ENCODE results near the gene UBE2G1. TPM values are rescaled to one million over a fixed set of nuclear protein-coding genes. Genes with fewer than 3 reads are reported as not detected.

UBE2G1 gene
- total RNA-seq, 2 donors from 2014 or later: 39.5 to 58.5 TPM

DNA sequence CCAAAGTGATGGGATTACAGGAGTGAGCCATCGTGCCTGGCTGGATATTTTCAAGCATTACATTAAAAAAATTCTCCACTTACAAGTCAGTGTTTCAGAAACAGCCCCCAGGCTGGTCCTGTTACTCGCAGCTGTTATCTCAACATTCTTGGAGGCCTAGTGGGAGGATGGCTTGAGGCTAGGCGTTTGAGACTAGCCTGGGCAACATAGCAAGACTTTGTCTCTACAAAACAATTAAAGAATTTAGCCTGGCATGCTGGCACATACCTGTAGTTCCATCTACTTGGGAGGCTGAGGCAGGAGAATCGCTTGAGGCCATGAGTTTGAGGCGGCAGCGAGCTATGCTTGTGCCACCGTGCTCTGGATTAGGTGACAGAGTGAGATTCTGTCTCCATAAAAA is 40.7 kb upstream of the UBE2G1 start:
- Histone ChIP-seq H3K4me1 (no peaks in the 10 kb centered on the region), H3K27me3 (no peaks in the 10 kb centered on the region), H3K27ac (no peak overlapping the region), H3K9me3 (no peaks in the 10 kb centered on the region), H3K36me3 (no peaks in the 10 kb centered on the region), H3K4me3 (no peak overlapping the region)
- no peak for DNase-seq (ENCODE audit: low spot score)
- TF ChIP-seq, protein P1, sequence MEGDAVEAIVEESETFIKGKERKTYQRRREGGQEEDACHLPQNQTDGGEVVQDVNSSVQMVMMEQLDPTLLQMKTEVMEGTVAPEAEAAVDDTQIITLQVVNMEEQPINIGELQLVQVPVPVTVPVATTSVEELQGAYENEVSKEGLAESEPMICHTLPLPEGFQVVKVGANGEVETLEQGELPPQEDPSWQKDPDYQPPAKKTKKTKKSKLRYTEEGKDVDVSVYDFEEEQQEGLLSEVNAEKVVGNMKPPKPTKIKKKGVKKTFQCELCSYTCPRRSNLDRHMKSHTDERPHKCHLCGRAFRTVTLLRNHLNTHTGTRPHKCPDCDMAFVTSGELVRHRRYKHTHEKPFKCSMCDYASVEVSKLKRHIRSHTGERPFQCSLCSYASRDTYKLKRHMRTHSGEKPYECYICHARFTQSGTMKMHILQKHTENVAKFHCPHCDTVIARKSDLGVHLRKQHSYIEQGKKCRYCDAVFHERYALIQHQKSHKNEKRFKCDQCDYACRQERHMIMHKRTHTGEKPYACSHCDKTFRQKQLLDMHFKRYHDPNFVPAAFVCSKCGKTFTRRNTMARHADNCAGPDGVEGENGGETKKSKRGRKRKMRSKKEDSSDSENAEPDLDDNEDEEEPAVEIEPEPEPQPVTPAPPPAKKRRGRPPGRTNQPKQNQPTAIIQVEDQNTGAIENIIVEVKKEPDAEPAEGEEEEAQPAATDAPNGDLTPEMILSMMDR (IDR thresholded peaks at IDR 0.05): no peak

DNA sequence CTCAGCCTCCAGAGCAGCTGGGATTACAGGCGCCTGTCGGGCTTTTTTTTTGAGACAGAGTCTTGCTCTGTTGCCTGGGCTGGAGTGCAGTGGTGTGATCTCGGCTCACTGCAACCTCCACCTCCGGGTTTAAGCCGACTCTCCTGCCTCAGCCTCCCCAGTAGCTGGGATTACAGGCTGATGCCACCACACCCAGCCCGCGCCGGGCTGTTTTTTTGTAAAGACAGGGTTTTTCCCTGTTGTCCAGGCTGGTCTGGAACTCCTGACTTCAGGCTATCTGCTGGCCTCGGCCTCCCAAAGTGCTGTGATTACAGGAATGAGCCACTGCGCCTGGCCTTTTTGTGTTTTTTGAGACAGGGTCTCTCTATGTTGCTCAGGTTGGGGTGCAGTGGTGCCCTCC is 39.9 kb upstream of the UBE2G1 start:
- H3K4me1 ChIP-seq: no peaks in the 10 kb centered on the region
- H3K4me3 ChIP-seq: no peak overlapping the region
- TF ChIP-seq, protein P1 (IDR thresholded peaks at IDR 0.05): no peak
- H3K36me3 ChIP-seq: no peaks in the 10 kb centered on the region
- no peaks in the 10 kb centered on the region for H3K9me3 ChIP-seq
- no peaks in the 10 kb centered on the region for H3K27me3 ChIP-seq
- no peak for DNase-seq (ENCODE audit: low spot score)
- no peak overlapping the region for H3K27ac ChIP-seq

DNA sequence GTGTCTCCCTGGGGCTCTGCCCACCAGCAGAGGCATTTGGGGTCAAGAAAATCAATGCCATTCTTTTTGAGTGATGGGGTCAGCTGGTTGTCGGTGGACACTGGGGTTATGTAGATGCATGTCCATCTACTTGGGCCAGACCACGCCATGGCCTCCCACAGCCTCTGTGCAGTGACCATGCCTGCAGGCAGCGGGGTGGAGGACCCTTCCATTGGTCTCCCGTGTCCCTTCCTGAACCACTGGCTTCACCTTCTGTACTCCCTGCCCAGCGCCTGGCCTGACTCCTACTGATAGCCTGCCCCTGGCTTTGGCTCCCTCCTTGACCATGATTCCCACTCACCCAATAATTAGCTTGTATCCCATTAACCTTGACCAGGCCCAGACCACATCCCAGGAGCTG is 39.2 kb upstream of the UBE2G1 start:
- no peaks in the 10 kb centered on the region for H3K36me3 ChIP-seq
- no peaks in the 10 kb centered on the region for H3K4me1 ChIP-seq
- no peaks in the 10 kb centered on the region for H3K27me3 ChIP-seq
- DNase-seq (ENCODE audit: low spot score): no peak
- TF ChIP-seq, protein P1 (IDR thresholded peaks at IDR 0.05): no peak
- no peak overlapping the region for H3K27ac ChIP-seq
- H3K9me3 ChIP-seq: no peaks in the 10 kb centered on the region
- H3K4me3 ChIP-seq: no peak overlapping the region

DNA sequence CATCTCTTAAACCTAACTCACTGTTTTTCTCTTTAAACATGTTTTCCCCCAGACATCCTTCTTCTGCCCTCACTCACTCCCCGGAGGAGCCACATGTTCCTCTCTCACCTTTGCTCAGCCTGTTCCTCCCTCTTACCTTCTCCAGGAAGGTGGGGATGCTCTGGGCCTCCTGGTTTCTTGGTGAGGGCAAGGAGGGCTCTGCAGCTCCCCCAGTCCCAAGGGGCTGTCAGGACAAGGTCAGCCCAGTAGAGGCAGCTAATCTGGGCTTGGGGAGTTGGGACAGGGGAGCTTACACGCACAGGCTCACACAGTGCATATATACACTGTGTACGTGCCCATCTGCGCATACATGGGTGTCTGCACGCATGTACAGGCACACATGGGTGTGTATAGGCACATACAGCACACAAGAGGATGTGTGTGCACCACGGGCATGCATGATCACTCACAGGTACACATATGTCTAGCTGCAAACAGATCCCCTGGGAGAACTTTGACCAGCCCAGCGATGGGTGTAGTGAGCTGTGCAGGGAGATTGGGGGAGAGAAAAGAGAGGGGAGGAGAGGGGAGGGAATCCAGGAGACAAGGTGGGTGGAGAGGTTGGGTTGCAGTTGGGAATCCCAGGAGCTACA is 38.7 kb upstream of the UBE2G1 start:
- H3K4me1 ChIP-seq: no peaks in the 10 kb centered on the region

DNA sequence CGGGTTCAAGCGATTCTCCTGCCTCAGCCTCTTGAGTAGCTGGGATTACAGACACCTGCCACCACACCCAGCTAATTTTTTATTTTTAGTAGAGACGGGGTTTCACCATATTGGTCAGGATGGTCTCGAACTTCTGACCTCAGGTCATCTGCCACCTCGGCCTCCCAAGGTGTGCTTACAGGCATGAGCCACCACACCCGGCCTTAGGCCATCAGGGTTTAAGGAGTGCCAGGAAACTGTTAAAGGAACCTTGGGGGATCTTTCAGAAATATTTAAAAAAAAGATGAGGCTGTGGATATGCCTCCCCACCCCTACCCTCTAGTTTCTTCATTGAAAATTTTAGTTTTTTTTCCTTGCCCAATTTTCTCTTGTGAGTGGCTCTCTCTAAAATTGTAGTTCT is 31.4 kb upstream of the UBE2G1 start:
- no peak overlapping the region for H3K4me3 ChIP-seq
- H3K27ac ChIP-seq: no peak overlapping the region
- no peaks in the 10 kb centered on the region for H3K4me1 ChIP-seq
- H3K36me3 ChIP-seq: no peaks in the 10 kb centered on the region
- H3K9me3 ChIP-seq: no peaks in the 10 kb centered on the region
- TF ChIP-seq, protein P1 (IDR thresholded peaks at IDR 0.05): no peak
- H3K27me3 ChIP-seq: no peaks in the 10 kb centered on the region
- DNase-seq (ENCODE audit: low spot score): no peak

More for the DNA sequence above, 38.7 kb upstream of the UBE2G1 start:
- Histone ChIP-seq H3K27ac (no peak overlapping the region), H3K36me3 (no peaks in the 10 kb centered on the region), H3K9me3 (no peaks in the 10 kb centered on the region), H3K27me3 (no peaks in the 10 kb centered on the region), H3K4me3 (no peak overlapping the region)
- TF ChIP-seq, protein P1 (IDR thresholded peaks at IDR 0.05): no peak
- DNase-seq (ENCODE audit: low spot score): no peak

DNA sequence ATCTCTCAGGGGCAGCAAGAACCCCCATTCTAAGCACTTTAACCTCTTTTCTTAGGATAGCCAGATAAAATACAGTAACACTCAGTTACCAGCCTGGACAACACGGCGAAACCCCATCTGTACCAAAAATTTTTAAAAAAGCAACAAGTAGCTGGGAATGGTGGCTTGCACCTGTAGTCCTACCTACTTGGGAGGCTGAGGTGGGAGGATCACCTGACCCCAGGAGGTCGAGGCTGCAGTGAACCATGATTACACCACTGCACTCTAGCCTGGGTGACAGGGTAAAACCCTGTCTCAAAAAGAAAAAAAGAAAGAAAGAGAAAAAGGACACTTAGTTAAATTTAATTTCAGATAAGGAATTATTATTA is 28.6 kb upstream of the UBE2G1 start:
- Histone ChIP-seq H3K4me3 (no peak overlapping the region), H3K27me3 (no peaks in the 10 kb centered on the region), H3K9me3 (no peaks in the 10 kb centered on the region), H3K4me1 (no peaks in the 10 kb centered on the region), H3K36me3 (no peaks in the 10 kb centered on the region), H3K27ac (no peak overlapping the region)
- TF ChIP-seq, protein P1 (IDR thresholded peaks at IDR 0.05): no peak
- no peak for DNase-seq (ENCODE audit: low spot score)
